Neural progenitor cell (in vitro differentiated cells): Measurements from ENCODE around the gene TMEFF2. TPM values are rescaled to one million over a fixed set of nuclear protein-coding genes. Genes with fewer than 3 reads are reported as not detected.

Source experiments
- DNase-seq: peaks from one replicate; pipeline ENCODE4 v3.0.0-alpha.2; 2016; ENCODE audit warnings: low spot score
- H2AFZ ChIP-seq: fragments of 200-600 bp; sonication (generic); replicated peaks from 2 replicates; pipeline ENCODE4 v1.6.1; 2016; ENCODE audit warnings: antibody characterized with exemption
- H3F3A ChIP-seq: fragments of 200-600 bp; sonication (generic); 2 replicates; pipeline ENCODE4 v1.6.1; 2016; ENCODE audit warnings: antibody characterized with exemption, low read depth
- H3K27ac ChIP-seq: fragments of 200-600 bp; sonication (generic); 2 replicates; pipeline ENCODE4 v1.5.1; 2016; ENCODE audit warnings: mild to moderate bottlenecking
- H3K27me3 ChIP-seq: fragments of 200-600 bp; sonication (generic); 2 replicates; pipeline ENCODE4 v1.6.1; 2016; ENCODE audit warnings: mild to moderate bottlenecking, moderate library complexity
- H3K36me3 ChIP-seq: fragments of 200-600 bp; sonication (generic); 2 replicates; pipeline ENCODE4 v1.5.1; 2016
- H3K4me1 ChIP-seq: fragments of 200-600 bp; sonication (generic); 2 replicates; pipeline ENCODE4 v1.6.1; 2016; ENCODE audit warnings: mixed run types
- H3K4me2 ChIP-seq: fragments of 200-600 bp; sonication (generic); 2 replicates; pipeline ENCODE4 v1.6.1; 2016
- H3K4me3 ChIP-seq: fragments of 200-600 bp; sonication (generic); 2 replicates; pipeline ENCODE4 v1.5.1; 2016
- H3K79me2 ChIP-seq: fragments of 200-600 bp; sonication (generic); 2 replicates; pipeline ENCODE4 v1.6.1; 2016; ENCODE audit warnings: low read depth
- H3K9ac ChIP-seq: fragments of 200-600 bp; sonication (generic); 2 replicates; pipeline ENCODE4 v1.6.1; 2016
- H3K9me3 ChIP-seq: fragments of 200-600 bp; sonication (generic); 2 replicates; pipeline ENCODE4 v1.5.1; 2016; ENCODE audit warnings: low read depth
- H4K20me1 ChIP-seq: fragments of 200-600 bp; sonication (generic); 2 replicates; pipeline ENCODE4 v1.6.1; 2016; ENCODE audit warnings: low read depth
- H3K27ac Mint-ChIP-seq: 3 replicates; pipeline ENCODE4 v1.8.0; 2021; ENCODE audit warnings: mixed read lengths
- H3K27me3 Mint-ChIP-seq: 2 replicates; pipeline ENCODE4 v1.8.0; 2022; ENCODE audit warnings: low read depth, mild to moderate bottlenecking, inconsistent platforms, moderate library complexity, mixed read lengths; ENCODE audit not compliant: insufficient read depth
- H3K36me3 Mint-ChIP-seq: 3 replicates; pipeline ENCODE4 v1.8.0; 2021; ENCODE audit warnings: mixed read lengths
- H3K4me1 Mint-ChIP-seq: 3 replicates; pipeline ENCODE4 v1.8.0; 2021; ENCODE audit warnings: mixed read lengths
- H3K4me3 Mint-ChIP-seq: 3 replicates; pipeline ENCODE4 v1.8.0; 2021; ENCODE audit warnings: mild to moderate bottlenecking, moderate library complexity, mixed read lengths
- H3K9me3 Mint-ChIP-seq: 3 replicates; pipeline ENCODE4 v1.8.0; 2020; ENCODE audit warnings: mixed read lengths
- EZH2 ChIP-seq: fragments of 200-600 bp; sonication (generic); IDR thresholded peaks from 2 replicates; pipeline ENCODE4 v1.6.1; 2017; ENCODE audit warnings: antibody characterized with exemption, mild to moderate bottlenecking, moderate library complexity
- EZH2phosphoT487 ChIP-seq: fragments of 200-600 bp; sonication (generic); IDR thresholded peaks from 2 replicates; pipeline ENCODE4 v1.6.1; 2017; ENCODE audit warnings: antibody characterized with exemption
- total RNA-seq: library from RNA; depleted of rRNA; stranded (reverse); fragments of >200 nt; gene quantifications from 2 replicates; pipeline ENCODE4 v1.2.3, GENCODE V29; 2015; ENCODE audit warnings: low replicate concordance
- TF ChIP-seq, protein P1 (sequence below): fragments of 200-600 bp; sonication (generic); IDR thresholded peaks from 2 replicates; pipeline ENCODE4 v1.5.1; 2017; ENCODE audit warnings: antibody characterized with exemption, mild to moderate bottlenecking

Gene TMEFF2
- total RNA-seq, 1 donor from 2014 or later, result 1.7 TPM

DNA sequence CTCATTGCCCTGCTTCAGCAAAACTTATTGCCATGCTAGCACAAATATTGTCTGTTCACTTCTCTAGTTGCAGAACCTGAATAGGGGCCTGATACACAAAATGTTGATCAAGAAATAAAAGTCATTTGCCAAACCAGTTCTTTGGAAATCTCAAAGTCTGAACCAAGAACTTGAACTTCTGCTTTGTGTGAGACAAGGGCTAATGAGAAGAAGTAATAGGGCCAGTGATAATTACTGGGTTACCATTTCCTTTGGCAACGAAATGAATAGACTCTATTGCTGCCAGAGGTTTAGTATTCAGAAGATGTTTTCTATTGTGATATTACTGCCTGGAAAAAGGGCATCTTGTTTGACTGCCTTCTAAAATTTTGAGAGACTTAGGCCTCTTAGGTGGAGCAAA is 35.0 kb downstream of the TMEFF2 start:
- Histone ChIP-seq H4K20me1 (no peaks in the 10 kb centered on the region), H3K4me2 (no peak overlapping the region), H3K9ac (no peak overlapping the region), H2AFZ (no peak overlapping the region), H3K9me3 (no peaks in the 10 kb centered on the region), H3K27me3 (no peaks in the 10 kb centered on the region), H3F3A (no peaks in the 10 kb centered on the region), H3K4me1 (no peaks in the 10 kb centered on the region), H3K4me3 (no peak overlapping the region), H3K27ac (no peak overlapping the region), H3K36me3 (no peaks in the 10 kb centered on the region), H3K79me2 (no peaks in the 10 kb centered on the region)
- TF ChIP-seq EZH2 (no peak), EZH2phosphoT487 (no peak)
- TF ChIP-seq, protein P1, sequence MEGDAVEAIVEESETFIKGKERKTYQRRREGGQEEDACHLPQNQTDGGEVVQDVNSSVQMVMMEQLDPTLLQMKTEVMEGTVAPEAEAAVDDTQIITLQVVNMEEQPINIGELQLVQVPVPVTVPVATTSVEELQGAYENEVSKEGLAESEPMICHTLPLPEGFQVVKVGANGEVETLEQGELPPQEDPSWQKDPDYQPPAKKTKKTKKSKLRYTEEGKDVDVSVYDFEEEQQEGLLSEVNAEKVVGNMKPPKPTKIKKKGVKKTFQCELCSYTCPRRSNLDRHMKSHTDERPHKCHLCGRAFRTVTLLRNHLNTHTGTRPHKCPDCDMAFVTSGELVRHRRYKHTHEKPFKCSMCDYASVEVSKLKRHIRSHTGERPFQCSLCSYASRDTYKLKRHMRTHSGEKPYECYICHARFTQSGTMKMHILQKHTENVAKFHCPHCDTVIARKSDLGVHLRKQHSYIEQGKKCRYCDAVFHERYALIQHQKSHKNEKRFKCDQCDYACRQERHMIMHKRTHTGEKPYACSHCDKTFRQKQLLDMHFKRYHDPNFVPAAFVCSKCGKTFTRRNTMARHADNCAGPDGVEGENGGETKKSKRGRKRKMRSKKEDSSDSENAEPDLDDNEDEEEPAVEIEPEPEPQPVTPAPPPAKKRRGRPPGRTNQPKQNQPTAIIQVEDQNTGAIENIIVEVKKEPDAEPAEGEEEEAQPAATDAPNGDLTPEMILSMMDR, result no peak
- Mint-ChIP-seq H3K27ac (no peak overlapping the region), H3K4me3 (no peak overlapping the region), H3K4me1 (no peaks in the 10 kb centered on the region), H3K27me3 (peaks cover 2% of the 10 kb centered on the region), H3K36me3 (no peaks in the 10 kb centered on the region), H3K9me3 (no peaks in the 10 kb centered on the region)
- no peak for DNase-seq

DNA sequence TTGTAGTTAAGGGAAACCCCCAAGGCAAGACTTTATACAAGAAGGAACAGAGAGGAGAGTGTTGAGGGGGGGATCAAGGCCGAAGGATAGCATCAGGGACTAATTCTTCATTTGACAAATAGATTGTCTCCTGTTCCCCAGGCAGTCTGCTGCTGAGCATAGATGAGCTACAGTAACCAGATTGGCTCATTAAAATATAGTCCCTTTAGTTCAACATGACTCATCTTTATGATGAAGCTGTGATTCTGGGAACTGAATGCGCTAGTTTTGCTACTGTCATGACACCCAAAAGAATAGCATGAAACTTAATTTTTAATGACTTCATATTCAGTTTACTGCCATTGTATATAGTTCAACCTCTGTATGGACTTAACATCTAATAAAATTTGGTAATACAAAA is 35.5 kb downstream of the TMEFF2 start:
- Histone ChIP-seq H3K9me3 (no peaks in the 10 kb centered on the region), H3K27me3 (no peaks in the 10 kb centered on the region), H4K20me1 (no peaks in the 10 kb centered on the region), H3K27ac (no peak overlapping the region), H3K4me2 (no peak overlapping the region), H3F3A (no peaks in the 10 kb centered on the region), H2AFZ (no peak overlapping the region), H3K36me3 (no peaks in the 10 kb centered on the region), H3K4me3 (no peak overlapping the region), H3K4me1 (no peaks in the 10 kb centered on the region), H3K79me2 (no peaks in the 10 kb centered on the region), H3K9ac (no peak overlapping the region)
- Mint-ChIP-seq H3K27me3 (peaks cover 2% of the 10 kb centered on the region), H3K27ac (no peak overlapping the region), H3K36me3 (no peaks in the 10 kb centered on the region), H3K4me1 (no peaks in the 10 kb centered on the region), H3K9me3 (no peaks in the 10 kb centered on the region), H3K4me3 (no peak overlapping the region)
- TF ChIP-seq, protein P1, result no peak
- no peak for TF ChIP-seq EZH2
- no peak for DNase-seq

DNA sequence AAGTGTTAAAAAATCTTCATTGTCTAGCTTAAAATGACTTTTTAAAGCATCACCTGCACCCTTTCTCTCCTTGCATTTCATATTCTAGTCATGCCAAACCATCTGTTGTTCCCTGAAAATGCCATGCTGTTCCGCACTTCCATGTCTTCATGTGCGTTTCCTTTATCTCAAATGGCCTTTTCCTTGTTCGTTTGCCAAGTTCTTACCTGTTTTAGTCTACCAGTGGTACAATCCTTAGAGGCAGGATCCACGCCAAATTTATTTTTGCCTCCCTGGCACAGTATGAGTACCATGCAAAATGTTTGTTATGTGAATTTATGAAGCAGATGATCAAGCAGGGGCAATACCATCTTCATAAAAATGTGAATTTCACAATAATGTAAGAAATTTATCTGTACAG is 37.0 kb downstream of the TMEFF2 start:
- no peak overlapping the region for H3K9ac ChIP-seq
- no peaks in the 10 kb centered on the region for H3K4me1 ChIP-seq
- TF ChIP-seq, protein P1, result no peak
- TF ChIP-seq EZH2 (no peak), EZH2phosphoT487 (no peak)
- no peaks in the 10 kb centered on the region for H3K79me2 ChIP-seq
- H3F3A ChIP-seq, result no peaks in the 10 kb centered on the region
- no peaks in the 10 kb centered on the region for H3K4me1 Mint-ChIP-seq
- H3K4me3 ChIP-seq, result no peak overlapping the region
- H3K27ac Mint-ChIP-seq, result no peak overlapping the region
- no peak for DNase-seq
- no peaks in the 10 kb centered on the region for H3K9me3 Mint-ChIP-seq
- no peaks in the 10 kb centered on the region for H3K27me3 ChIP-seq
- H2AFZ ChIP-seq, result no peak overlapping the region
- H4K20me1 ChIP-seq, result no peaks in the 10 kb centered on the region
- no peaks in the 10 kb centered on the region for H3K9me3 ChIP-seq
- H3K4me2 ChIP-seq, result no peak overlapping the region
- no peaks in the 10 kb centered on the region for H3K36me3 ChIP-seq
- no peaks in the 10 kb centered on the region for H3K36me3 Mint-ChIP-seq
- H3K4me3 Mint-ChIP-seq, result no peak overlapping the region
- peaks cover 2% of the 10 kb centered on the region for H3K27me3 Mint-ChIP-seq
- no peak overlapping the region for H3K27ac ChIP-seq
